K562 (cell line): ENCODE results near the gene MCU. TPM values are rescaled to one million over a fixed set of nuclear protein-coding genes. Genes with fewer than 3 reads are reported as not detected.

Experiments used
- ATAC-seq: fragments of 200-7000 bp; cut with Tn5 transposase; 3 replicates; pipeline ENCODE4 v1.9.1; 2020; ENCODE audit warnings: moderate library complexity
- BruUV-seq: library from RNA; stranded (reverse); fragments of 400-500 nt; replicated peaks from 2 replicates; lab custom pipeline; 2021; lab: Mats Ljungman, UMichigan
- CTCF ChIA-PET: fragments of 300-600 bp; formaldehyde crosslinking; extraction: SDS; loops from one replicate; lab custom pipeline; 2021; ENCODE audit warnings: low intra/inter-chr PET ratio; lab: Yijun Ruan, JAX
- POLR2A ChIA-PET: fragments of 300-600, 350-650 bp; sonication (Branson Sonifier 250); formaldehyde crosslinking; extraction: SDS; loops from one replicate; lab custom pipeline; 2021; ENCODE audit warnings: antibody characterized with exemption, inconsistent platforms; lab: Yijun Ruan, JAX
- DNase-seq, 4 experiments: peaks; one replicate each; pipeline versions ENCODE4 v3.0.0 to v3.0.0-alpha.2; 2011 to 2018; ENCODE audit warnings: low spot score in 3 of 4, mixed read lengths in 3 of 4; ENCODE audit errors: extremely low read depth in 1 of 4
- FAIRE-seq: peaks from 2 replicates; lab custom pipeline; 2011; peaks lifted over from hg19 to GRCh38; lab: Jason Lieb, UNC
- H2AFZ ChIP-seq: 2 replicates; pipeline ENCODE4 v1.6.0; 2011; ENCODE audit warnings: low read depth, low read length, control low read depth, inconsistent platforms
- H3K27ac ChIP-seq: fragments of 200-600 bp; 3 replicates; pipeline ENCODE4 v1.8.0; 2011; ENCODE audit warnings: low read depth, mild to moderate bottlenecking, control low read depth, inconsistent platforms, low read length, moderate library complexity, mixed read lengths; ENCODE audit errors: extremely low read depth
- H3K27me3 ChIP-seq, 2 experiments: fragments of 300-600 bp in 1 of 2; 2 replicates in 1 of 2; 3 replicates in 1 of 2; pipeline versions ENCODE4 v1.6.0 to v1.8.0; 2011; ENCODE audit warnings: inconsistent platforms in 2 of 2, low read length in 2 of 2, mild to moderate bottlenecking in 1 of 2, mixed read lengths in 1 of 2, moderate library complexity in 1 of 2; ENCODE audit not compliant: control insufficient read depth in 2 of 2, insufficient read depth in 2 of 2
- H3K36me3 ChIP-seq: fragments of 300-600 bp; 3 replicates; pipeline ENCODE4 v1.8.0; 2011; ENCODE audit warnings: mild to moderate bottlenecking, low read length, inconsistent platforms; ENCODE audit not compliant: control insufficient read depth, insufficient read depth
- H3K4me1 ChIP-seq, 2 experiments: fragments of 200-600 bp in 1 of 2; replicated peaks in 1 of 2; 2 replicates in 1 of 2; 3 replicates in 1 of 2; pipeline versions ENCODE4 v1.5.1 to v1.8.0; 2011; ENCODE audit warnings: inconsistent platforms in 2 of 2, low read length in 2 of 2, mild to moderate bottlenecking in 1 of 2, mixed read lengths in 1 of 2, moderate library complexity in 1 of 2; ENCODE audit not compliant: control insufficient read depth in 2 of 2, insufficient read depth in 2 of 2
- H3K4me2 ChIP-seq: 2 replicates; pipeline ENCODE4 v1.6.1; 2011; ENCODE audit warnings: low read length, control low read depth, inconsistent platforms, mixed read lengths; ENCODE audit not compliant: insufficient read depth
- H3K4me3 ChIP-seq: fragments of 200-600 bp; sonication (generic), shearing (Covaris generic); 2 replicates; pipeline ENCODE4 v1.5.1; 2016; ENCODE audit warnings: control low read depth, inconsistent platforms
- H3K79me2 ChIP-seq: fragments of 200-600 bp; 3 replicates; pipeline ENCODE4 v1.8.0; 2011; ENCODE audit warnings: low read length, inconsistent platforms; ENCODE audit not compliant: control insufficient read depth, insufficient read depth
- H3K9ac ChIP-seq, 2 experiments: 2 replicates each; pipeline versions ENCODE4 v1.6.0 to v1.6.1; 2011; ENCODE audit warnings: low read depth in 2 of 2, low read length in 2 of 2, control low read depth in 1 of 2, inconsistent platforms in 1 of 2, mild to moderate bottlenecking in 1 of 2, mixed read lengths in 1 of 2; ENCODE audit not compliant: insufficient read depth in 1 of 2
- H3K9me1 ChIP-seq: one replicate; pipeline ENCODE4 v1.6.0; 2011; ENCODE audit warnings: inconsistent platforms, mild to moderate bottlenecking, low read length, moderate library complexity; ENCODE audit not compliant: control insufficient read depth, insufficient read depth
- H3K9me3 ChIP-seq: replicated peaks from 2 replicates; pipeline ENCODE4 v1.5.1; 2011; ENCODE audit warnings: low read depth, low read length, inconsistent platforms; ENCODE audit not compliant: control insufficient read depth, insufficient read depth
- H4K20me1 ChIP-seq: replicated peaks from 2 replicates; pipeline ENCODE4 v1.6.1; 2011; ENCODE audit warnings: low read length, inconsistent platforms, mixed read lengths; ENCODE audit not compliant: control insufficient read depth, insufficient read depth
- RNF219 ChIP-seq: fragments of 250-450 bp; sonication (Bioruptor Pico); IDR thresholded peaks from 2 replicates; pipeline ENCODE4 v1.5.0; 2022; ENCODE audit warnings: mild to moderate bottlenecking
- SIX5 ChIP-seq, 2 experiments: IDR thresholded peaks; 2 replicates each; pipeline ENCODE4 v1.6.1; 2011; ENCODE audit warnings: low read length in 2 of 2, borderline replicate concordance in 1 of 2, low read depth in 1 of 2, mild to moderate bottlenecking in 1 of 2, moderate library complexity in 1 of 2; ENCODE audit not compliant: insufficient read depth in 1 of 2
- WGBS: fragments of 100-300 bp; shearing (Covaris generic); methylation state at CpG from one replicate; pipeline ENCODE4 v1.1.6; 2016; ENCODE audit warnings: low coverage, mixed read lengths; ENCODE audit not compliant: insufficient coverage; ENCODE audit errors: missing lambda C conversion rate; 5-methylcytosine and 5-hydroxymethylcytosine counted together
- in situ Hi-C: fragments of 300-500 bp; cut with MboI; formaldehyde crosslinking; loops from 4 replicates; pipeline ENCODE4 v1.15.0; 2018; ENCODE audit warnings: inconsistent platforms, mixed read lengths
- intact Hi-C: fragments of 100-400 bp; cut with micrococcal nuclease; formaldehyde crosslinking; loops from 2 replicates; pipeline ENCODE4 v1.14.2; 2022
- polyA plus RNA-seq, 8 experiments: library from polyadenylated mRNA; depleted of rRNA in 4 of 8; stranded (reverse) in 5 of 8; unstranded in 3 of 8; fragments of >200 nt; fragmentation: Nextera tagmentation in 2 of 8; fragmentation: Illumina TruSeq in 1 of 8; extraction: Ambion mirVana in 2 of 8; extraction: Trizol in 1 of 8; gene quantifications; 2 replicates each; pipeline versions ENCODE4 v1.2.1 to v1.2.3, GENCODE V29; 2011 to 2014; ENCODE audit warnings: inconsistent platforms in 1 of 8, missing spikeins in 1 of 8
- total RNA-seq, 7 experiments: library from RNA; depleted of rRNA in 6 of 7; stranded (reverse); fragments of >200 nt in 6 of 7; fragmentation: Illumina TruSeq in 2 of 7; extraction: Trizol in 2 of 7; gene quantifications; 2 replicates each; pipeline versions ENCODE4 v1.2.1 to v1.2.3, GENCODE V29; 2011 to 2021; ENCODE audit warnings: low replicate concordance in 1 of 7

Gene MCU
- total and polyA plus RNA-seq, 9 of the 15 experiments (the other 6 are each of a cell fraction or from before 2014, with no cell fraction given), result 8.2 to 88.8 (median 21.3) TPM

GRCh38 chr10:72654720-72655119 lies 37.2 kb upstream of the MCU start:
- Histone ChIP-seq H3K9ac (no peak overlapping the region), H3K4me1 (peaks cover 3 to 5% of the 10 kb centered on the region in 2 experiments; a peak in 2 of 5 replicates), H3K79me2 (no peaks in the 10 kb centered on the region), H2AFZ (no peak overlapping the region), H4K20me1 (no peaks in the 10 kb centered on the region), H3K4me3 (no peak overlapping the region), H3K36me3 (no peaks in the 10 kb centered on the region), H3K4me2 (no peak overlapping the region), H3K27me3 (no peaks in the 10 kb centered on the region), H3K27ac (no peak overlapping the region), H3K9me1 (no peaks in the 10 kb centered on the region), H3K9me3 (no peaks in the 10 kb centered on the region)
- CTCF ChIA-PET, result no interaction called here
- FAIRE-seq (no peak), ATAC-seq (no peak), DNase-seq (no peak)
- in situ Hi-C loops (no loop called here), intact Hi-C loops (no loop called here)
- TF ChIP-seq SIX5 (IDR thresholded peaks at IDR 0.05; ENCODE audit: borderline replicate concordance in 1 of 2, insufficient read depth in 1 of 2, low read depth in 1 of 2, low read length in 2 of 2) (0 out of 4 replicates have a peak, but pooled peaks of 1 of the 2 experiments have one; percentile 4), RNF219 (no peak)
- WGBS, result 71% methylated on average over 3 of the region's 3 CpGs
- POLR2A ChIA-PET, result interaction anchor here (1.1 kb wide), 1 partner anchor 13 kb away, joined by 4 read pairs; no protein-coding TSS in a partner anchor
- BruUV-seq, result no TSS peak
